DMS79 (cell line): ENCODE results near the gene BFSP2.
A peak's percentile ranks its signal among the peaks of the same experiment; 100 is the strongest.

Experiments used
- DNase-seq: peaks from one replicate; lab custom pipeline; 2025; lab: John Stamatoyannopoulos, UW

The BFSP2 gene

GRCh38 chr3:133419151-133419909 is 19.5 kb downstream of the BFSP2 start:
- no peak for DNase-seq

GRCh38 chr3:133424937-133425869 is 25.3 kb downstream of the BFSP2 start:
- no peak for DNase-seq

- DNase-seq, result no peak
Measured at GRCh38 chr3:133425898-133426297, 26.0 kb downstream of the BFSP2 start.

- no peak for DNase-seq
Measured at GRCh38 chr3:133426721-133427120, 26.9 kb downstream of the BFSP2 start.

GRCh38 chr3:133428552-133428951 is 28.7 kb downstream of the BFSP2 start:
- no peak for DNase-seq

- no peak for DNase-seq
Measured at GRCh38 chr3:133429063-133429462, 29.2 kb downstream of the BFSP2 start.

- DNase-seq, result no peak
Measured at GRCh38 chr3:133439563-133439962, 39.7 kb downstream of the BFSP2 start.

- no peak for DNase-seq
Measured at GRCh38 chr3:133440652-133441051, 40.8 kb downstream of the BFSP2 start.

GRCh38 chr3:133441867-133442270 is 42.0 kb downstream of the BFSP2 start:
- DNase-seq, result no peak

- no peak for DNase-seq
Measured at GRCh38 chr3:133442518-133442917, 42.7 kb downstream of the BFSP2 start.

- DNase-seq, result no peak
Measured at GRCh38 chr3:133443649-133444422, 44.0 kb downstream of the BFSP2 start.

- DNase-seq, result no peak
Measured at GRCh38 chr3:133444423-133444774, 44.5 kb downstream of the BFSP2 start.

GRCh38 chr3:133445108-133445507 is 45.3 kb downstream of the BFSP2 start:
- DNase-seq, result no peak

GRCh38 chr3:133447750-133448477 is 48.1 kb downstream of the BFSP2 start:
- DNase-seq, result no peak

- peak; percentile 73 for DNase-seq
Measured at GRCh38 chr3:133448478-133449122, 48.7 kb downstream of the BFSP2 start.

- no peak for DNase-seq
Measured at GRCh38 chr3:133451309-133451708, 51.5 kb downstream of the BFSP2 start.

GRCh38 chr3:133452641-133453319 is 52.9 kb downstream of the BFSP2 start:
- no peak for DNase-seq

GRCh38 chr3:133453383-133453782 is 53.5 kb downstream of the BFSP2 start:
- DNase-seq, result no peak

GRCh38 chr3:133455281-133455680 is 55.4 kb downstream of the BFSP2 start:
- DNase-seq, result no peak

GRCh38 chr3:133455960-133456359 is 56.1 kb downstream of the BFSP2 start:
- no peak for DNase-seq

- DNase-seq, result no peak
Measured at GRCh38 chr3:133457025-133457424, 57.2 kb downstream of the BFSP2 start.
